ENCODE measurements around the gene RXRG.

GRCh38 chr1:165415068-165415467 lies 29.9 kb downstream of the RXRG start:
- TF ChIP-seq, protein P1, sequence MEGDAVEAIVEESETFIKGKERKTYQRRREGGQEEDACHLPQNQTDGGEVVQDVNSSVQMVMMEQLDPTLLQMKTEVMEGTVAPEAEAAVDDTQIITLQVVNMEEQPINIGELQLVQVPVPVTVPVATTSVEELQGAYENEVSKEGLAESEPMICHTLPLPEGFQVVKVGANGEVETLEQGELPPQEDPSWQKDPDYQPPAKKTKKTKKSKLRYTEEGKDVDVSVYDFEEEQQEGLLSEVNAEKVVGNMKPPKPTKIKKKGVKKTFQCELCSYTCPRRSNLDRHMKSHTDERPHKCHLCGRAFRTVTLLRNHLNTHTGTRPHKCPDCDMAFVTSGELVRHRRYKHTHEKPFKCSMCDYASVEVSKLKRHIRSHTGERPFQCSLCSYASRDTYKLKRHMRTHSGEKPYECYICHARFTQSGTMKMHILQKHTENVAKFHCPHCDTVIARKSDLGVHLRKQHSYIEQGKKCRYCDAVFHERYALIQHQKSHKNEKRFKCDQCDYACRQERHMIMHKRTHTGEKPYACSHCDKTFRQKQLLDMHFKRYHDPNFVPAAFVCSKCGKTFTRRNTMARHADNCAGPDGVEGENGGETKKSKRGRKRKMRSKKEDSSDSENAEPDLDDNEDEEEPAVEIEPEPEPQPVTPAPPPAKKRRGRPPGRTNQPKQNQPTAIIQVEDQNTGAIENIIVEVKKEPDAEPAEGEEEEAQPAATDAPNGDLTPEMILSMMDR (IDR thresholded peaks at IDR 0.05; ENCODE audit: low read length), result no peak
- TF ChIP-seq EZH2 (IDR thresholded peaks at IDR 0.05; ENCODE audit: borderline replicate concordance, low read length), result no peak
